ENCODE data around the gene WDR45B. TPM values are rescaled to one million over a fixed set of nuclear protein-coding genes. Genes with fewer than 3 reads are reported as not detected.

WDR45B gene
- total and polyA plus RNA-seq, 2 donors (not counting 1 experiment from before 2014, with no cell fraction given) = 54.3 to 72.7 TPM

DNA sequence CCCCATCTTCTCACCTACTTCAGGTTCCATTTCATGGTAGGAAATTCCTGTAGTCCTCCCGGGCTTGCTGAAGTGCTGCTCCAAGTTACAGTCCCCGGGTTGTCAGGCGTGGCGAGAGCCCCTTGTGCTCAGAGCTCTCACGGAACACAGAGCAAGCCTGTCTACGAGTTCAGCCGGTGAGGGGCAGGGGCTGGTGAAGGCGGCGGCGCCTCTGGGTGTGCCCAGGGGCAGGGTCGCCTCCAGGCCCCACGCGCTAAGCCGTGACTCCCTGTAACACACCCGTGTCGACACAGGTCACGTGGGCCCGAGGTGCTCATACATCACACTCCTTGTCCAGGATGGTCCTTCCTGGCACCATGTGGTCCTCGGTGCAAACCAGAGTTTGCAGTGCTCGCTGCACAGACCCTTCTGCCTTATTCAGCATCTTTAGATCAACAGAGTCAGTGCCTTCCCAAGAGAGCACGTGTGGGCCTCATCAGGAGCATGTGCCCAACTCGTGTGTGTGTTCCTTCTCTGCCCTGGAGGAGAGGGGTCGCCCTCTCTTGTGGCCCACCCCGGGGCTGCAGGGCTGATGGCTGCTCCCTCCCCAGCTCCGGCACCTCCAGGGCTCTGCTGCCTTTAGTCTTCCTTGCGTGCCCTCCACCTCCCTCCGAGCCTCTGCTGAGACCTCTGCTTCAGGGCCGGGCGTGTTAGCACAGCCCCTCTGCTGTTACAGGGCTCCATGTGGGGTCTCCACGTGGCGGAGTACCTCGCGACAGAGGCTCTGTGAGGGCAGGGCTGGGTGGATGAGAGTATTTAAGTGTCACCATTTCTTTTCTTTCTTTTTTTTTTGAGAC is 51.2 kb downstream of the WDR45B start:
- ChIA-PET POLR2A (no interaction called here), CTCF (no interaction called here)
- H4K20me1 ChIP-seq (ENCODE audit: control insufficient read depth, insufficient read depth, low read length, poor library complexity, severe bottlenecking) = no peaks in the 10 kb centered on the region
- no peak overlapping the region for H3K4me3 ChIP-seq (ENCODE audit: control extremely low read depth in 1 of 5, extremely low read depth in 1 of 5, insufficient read depth in 1 of 5, low read depth in 2 of 5, low read length in 4 of 5)
- peaks cover 0 to 7% (median 0%) of the 10 kb centered on the region in 3 donors for H3K9me3 ChIP-seq (ENCODE audit: control extremely low read depth in 1 of 3, control insufficient read depth in 2 of 3, insufficient read depth in 1 of 3, low read length in 2 of 3)
- no peak overlapping the region for H3K4me3 Mint-ChIP-seq
- intact Hi-C loops (cut with micrococcal nuclease) = no loop called here
- H3K27ac ChIP-seq (ENCODE audit: low read length in 2 of 2) = no peak overlapping the region
- H3K79me2 ChIP-seq (ENCODE audit: control insufficient read depth, insufficient read depth, low read length) = peaks cover 9% of the 10 kb centered on the region
- H3K4me1 Mint-ChIP-seq = peaks cover 68% of the 10 kb centered on the region
- H3K4me1 ChIP-seq (ENCODE audit: control insufficient read depth in 2 of 2, insufficient read depth in 2 of 2, low read length in 2 of 2) = peaks cover 33 to 70% of the 10 kb centered on the region in 2 donors
- DNase-seq = no peak
- ATAC-seq (ENCODE audit: low read depth) = no peak
- no peak overlapping the region for H3K9ac ChIP-seq (ENCODE audit: low read length)
- no peaks in the 10 kb centered on the region for H3K27me3 ChIP-seq (replicated peaks in 1 of 4; ENCODE audit: control extremely low read depth in 1 of 4, control insufficient read depth in 3 of 4, insufficient read depth in 4 of 4, low read length in 3 of 4)
- no peaks in the 10 kb centered on the region for H3K9me3 Mint-ChIP-seq (ENCODE audit: insufficient read depth)
- H3K36me3 ChIP-seq (replicated peaks in 1 of 2; ENCODE audit: control extremely low read depth in 1 of 2, control insufficient read depth in 1 of 2, extremely low read depth in 1 of 2, insufficient read depth in 2 of 2, low read length in 1 of 2) = peaks cover 0 to 27% of the 10 kb centered on the region in 2 experiments
- 95% methylated on average over 29 of the region's 33 CpGs for WGBS (ENCODE audit: insufficient coverage)
- H3K27me3 Mint-ChIP-seq = no peaks in the 10 kb centered on the region
- no peak overlapping the region for H3K4me2 ChIP-seq (replicated peaks; ENCODE audit: low read depth, low read length, poor library complexity, severe bottlenecking)
- H3K27ac Mint-ChIP-seq = no peak overlapping the region
- no peak overlapping the region for H2AFZ ChIP-seq (ENCODE audit: insufficient read depth, low read depth, low read length, poor library complexity, severe bottlenecking)
- no peak for TF ChIP-seq EZH2 (IDR thresholded peaks at IDR 0.05; ENCODE audit: borderline replicate concordance, insufficient read depth, low read depth, low read length, poor library complexity, severe bottlenecking)
- no peak for TF ChIP-seq CTCF (IDR thresholded peaks at IDR 0.05)

- peaks cover 0 to 19% of the 10 kb centered on the region in 2 experiments for H3K36me3 ChIP-seq (replicated peaks in 1 of 2; ENCODE audit: control extremely low read depth in 1 of 2, control insufficient read depth in 1 of 2, extremely low read depth in 1 of 2, insufficient read depth in 2 of 2, low read length in 1 of 2)
- intact Hi-C loops (cut with micrococcal nuclease) = no loop called here
These were observed 51.9 kb downstream of the WDR45B start for GRCh38 chr17:82596296-82596695.

More at GRCh38 chr17:82596296-82596695, 51.9 kb downstream of the WDR45B start:
- Histone ChIP-seq H3K9me3 (ENCODE audit: control extremely low read depth in 1 of 3, control insufficient read depth in 2 of 3, insufficient read depth in 1 of 3, low read length in 2 of 3) (peaks cover 0 to 7% (median 0%) of the 10 kb centered on the region in 3 donors), H3K27ac (ENCODE audit: low read length in 2 of 2) (no peak overlapping the region), H3K27me3 (replicated peaks in 1 of 4; ENCODE audit: control extremely low read depth in 1 of 4, control insufficient read depth in 3 of 4, insufficient read depth in 4 of 4, low read length in 3 of 4) (no peaks in the 10 kb centered on the region), H3K4me2 (replicated peaks; ENCODE audit: low read depth, low read length, poor library complexity, severe bottlenecking) (no peak overlapping the region), H3K4me3 (ENCODE audit: control extremely low read depth in 1 of 5, extremely low read depth in 1 of 5, insufficient read depth in 1 of 5, low read depth in 2 of 5, low read length in 4 of 5) (no peak overlapping the region), H3K79me2 (ENCODE audit: control insufficient read depth, insufficient read depth, low read length) (peaks cover 5% of the 10 kb centered on the region), H2AFZ (ENCODE audit: insufficient read depth, low read depth, low read length, poor library complexity, severe bottlenecking) (no peak overlapping the region), H3K9ac (ENCODE audit: low read length) (no peak overlapping the region), H4K20me1 (ENCODE audit: control insufficient read depth, insufficient read depth, low read length, poor library complexity, severe bottlenecking) (no peaks in the 10 kb centered on the region), H3K4me1 (ENCODE audit: control insufficient read depth in 2 of 2, insufficient read depth in 2 of 2, low read length in 2 of 2) (peaks cover 34 to 77% of the 10 kb centered on the region in 2 donors)
- Mint-ChIP-seq H3K4me3 (peak overlapping the region; percentile 1), H3K27ac (no peak overlapping the region), H3K9me3 (ENCODE audit: insufficient read depth) (no peaks in the 10 kb centered on the region), H3K27me3 (no peaks in the 10 kb centered on the region), H3K4me1 (peaks cover 74% of the 10 kb centered on the region)
- ATAC-seq (ENCODE audit: low read depth) = no peak
- peak; percentile 52 for DNase-seq
- ChIA-PET CTCF (no interaction called here), POLR2A (no interaction called here)
- 81% methylated on average over 16 of the region's 16 CpGs for WGBS (ENCODE audit: insufficient coverage)
- no peak for TF ChIP-seq CTCF (IDR thresholded peaks at IDR 0.05)
- TF ChIP-seq EZH2 (IDR thresholded peaks at IDR 0.05; ENCODE audit: borderline replicate concordance, insufficient read depth, low read depth, low read length, poor library complexity, severe bottlenecking) = no peak
